WTC11 (cell line): Measurements from ENCODE around the gene PAQR3. TPM values are rescaled to one million over a fixed set of nuclear protein-coding genes. Genes with fewer than 3 reads are reported as not detected.

Source experiments
- ATAC-seq: fragments of 200-7000 bp; cut with Tn5 transposase; 2 replicates; pipeline ENCODE4 v1.10.0; 2021; ENCODE audit warnings: mild to moderate bottlenecking, moderate library complexity
- Bru-seq: library from RNA; stranded (reverse); fragments of 400-500 nt; gene quantifications from one replicate; lab custom pipeline; 2021; lab: Mats Ljungman, UMichigan
- CTCF ChIA-PET: fragments of 300-600 bp; sonication (Branson Sonifier 250); formaldehyde crosslinking; loops from one replicate; lab custom pipeline; 2021; ENCODE audit warnings: antibody characterized with exemption; lab: Charles Lee
- POLR2A ChIA-PET: fragments of 350-600 bp; sonication (Branson Sonifier 250); formaldehyde crosslinking; loops from one replicate; lab custom pipeline; 2021; ENCODE audit warnings: antibody characterized with exemption; lab: Charles Lee
- DNase-seq: peaks from one replicate; pipeline ENCODE4 v3.0.0; 2021; ENCODE audit warnings: low spot score
- H3K27ac Mint-ChIP-seq: 2 replicates; pipeline ENCODE4 v1.8.0; 2021; ENCODE audit warnings: mixed read lengths
- H3K27me3 Mint-ChIP-seq: 2 replicates; pipeline ENCODE4 v1.8.0; 2021; ENCODE audit warnings: low read depth, mild to moderate bottlenecking, moderate library complexity, mixed read lengths
- H3K36me3 Mint-ChIP-seq: 2 replicates; pipeline ENCODE4 v1.8.0; 2021; ENCODE audit warnings: mixed read lengths
- H3K4me1 Mint-ChIP-seq: 2 replicates; pipeline ENCODE4 v1.8.0; 2022; ENCODE audit warnings: mixed read lengths
- H3K4me3 Mint-ChIP-seq: 2 replicates; pipeline ENCODE4 v1.8.0; 2021; ENCODE audit warnings: mild to moderate bottlenecking, moderate library complexity, mixed read lengths
- H3K9me3 Mint-ChIP-seq: 2 replicates; pipeline ENCODE4 v1.8.0; 2021; ENCODE audit warnings: mixed read lengths
- ATF1 ChIP-seq: sonication (generic); formaldehyde crosslinking; IDR thresholded peaks from 2 replicates; pipeline ENCODE4 v1.8.1; 2023; ENCODE audit warnings: mild to moderate bottlenecking, moderate library complexity, missing genetic modification reagents
- CBFB ChIP-seq: sonication (generic); formaldehyde crosslinking; IDR thresholded peaks from 2 replicates; pipeline ENCODE4 v1.8.1; 2022; ENCODE audit warnings: mild to moderate bottlenecking, low read depth, missing genetic modification reagents
- CREM ChIP-seq: sonication (generic); formaldehyde crosslinking; IDR thresholded peaks from 2 replicates; pipeline ENCODE4 v1.8.1; 2022; ENCODE audit warnings: mild to moderate bottlenecking, missing genetic modification reagents, moderate library complexity
- ELF4 ChIP-seq: sonication (generic); formaldehyde crosslinking; IDR thresholded peaks from 2 replicates; pipeline ENCODE4 v1.8.1; 2022; ENCODE audit warnings: low read depth, mild to moderate bottlenecking, moderate library complexity, missing genetic modification reagents
- ETV6 ChIP-seq: sonication (generic); formaldehyde crosslinking; IDR thresholded peaks from 2 replicates; pipeline ENCODE4 v1.8.1; 2022; ENCODE audit warnings: mild to moderate bottlenecking, missing genetic modification reagents
- FOXP1 ChIP-seq: sonication (generic); formaldehyde crosslinking; IDR thresholded peaks from 2 replicates; pipeline ENCODE4 v1.8.0; 2022; ENCODE audit warnings: missing genetic modification reagents, mild to moderate bottlenecking, moderate library complexity, borderline replicate concordance
- GTF2I ChIP-seq: fragments of 250-450 bp; sonication (Bioruptor Pico); conservative IDR thresholded peaks from 2 replicates; pipeline ENCODE4 v1.4.0; 2021; ENCODE audit warnings: mild to moderate bottlenecking
- NFYB ChIP-seq: sonication (generic); formaldehyde crosslinking; conservative IDR thresholded peaks from 2 replicates; pipeline ENCODE4 v1.8.0; 2022; ENCODE audit warnings: low read depth, missing genetic modification reagents
- NR2C2 ChIP-seq: sonication (generic); formaldehyde crosslinking; IDR thresholded peaks from 2 replicates; pipeline ENCODE4 v1.8.0; 2022; ENCODE audit warnings: mild to moderate bottlenecking, missing genetic modification reagents
- SMAD3 ChIP-seq: sonication (generic); formaldehyde crosslinking; IDR thresholded peaks from 2 replicates; pipeline ENCODE4 v1.8.0; 2022; ENCODE audit warnings: missing genetic modification reagents, mild to moderate bottlenecking, borderline replicate concordance
- SP1 ChIP-seq: sonication (generic); formaldehyde crosslinking; conservative IDR thresholded peaks from 2 replicates; pipeline ENCODE4 v1.8.1; 2022; ENCODE audit warnings: missing genetic modification reagents
- ZBTB21 ChIP-seq: sonication (generic); formaldehyde crosslinking; IDR thresholded peaks from 2 replicates; pipeline ENCODE4 v1.8.1; 2023; ENCODE audit warnings: mild to moderate bottlenecking, missing genetic modification reagents, borderline replicate concordance
- ZNF219 ChIP-seq: sonication (generic); formaldehyde crosslinking; IDR thresholded peaks from 2 replicates; pipeline ENCODE4 v1.8.0; 2023; ENCODE audit warnings: missing genetic modification reagents, mild to moderate bottlenecking, borderline replicate concordance
- ZNF423 ChIP-seq: fragments of 250-450 bp; sonication (Bioruptor Pico); IDR thresholded peaks from 2 replicates; pipeline ENCODE4 v2.1.2; 2022; ENCODE audit warnings: mild to moderate bottlenecking, moderate library complexity
- long read RNA-seq, 3 experiments: library from RNA in 1 of 3; library from capped mRNA in 1 of 3; library from polyadenylated mRNA in 1 of 3; unstranded in 2 of 3; stranded (forward) in 1 of 3; transcript quantifications; one replicate each; pipeline ENCODE4 v2.0.0, GENCODE V29; 2021
- total RNA-seq: library from RNA; stranded (reverse); gene quantifications from 3 replicates; pipeline ENCODE4 v1.2.3, GENCODE V29; 2021
- TF ChIP-seq, protein P1 (sequence below): fragments of 200-600 bp; IDR thresholded peaks from 2 replicates; pipeline ENCODE4 v1.8.0; 2022; ENCODE audit warnings: antibody characterized with exemption
- TF ChIP-seq, protein P2 (sequence below): sonication (generic); formaldehyde crosslinking; IDR thresholded peaks from 2 replicates; pipeline ENCODE4 v1.8.0; 2023; ENCODE audit warnings: missing genetic modification reagents, mild to moderate bottlenecking, borderline replicate concordance
- TF ChIP-seq, protein P3 (sequence below): sonication (generic); formaldehyde crosslinking; IDR thresholded peaks from 2 replicates; pipeline ENCODE4 v1.8.1; 2022; ENCODE audit warnings: mild to moderate bottlenecking, moderate library complexity, missing genetic modification reagents
- TF ChIP-seq, protein P4 (sequence below): sonication (generic); formaldehyde crosslinking; IDR thresholded peaks from 2 replicates; pipeline ENCODE4 v1.8.1; 2023; ENCODE audit warnings: mild to moderate bottlenecking, moderate library complexity, missing genetic modification reagents

Gene PAQR3, protein sequence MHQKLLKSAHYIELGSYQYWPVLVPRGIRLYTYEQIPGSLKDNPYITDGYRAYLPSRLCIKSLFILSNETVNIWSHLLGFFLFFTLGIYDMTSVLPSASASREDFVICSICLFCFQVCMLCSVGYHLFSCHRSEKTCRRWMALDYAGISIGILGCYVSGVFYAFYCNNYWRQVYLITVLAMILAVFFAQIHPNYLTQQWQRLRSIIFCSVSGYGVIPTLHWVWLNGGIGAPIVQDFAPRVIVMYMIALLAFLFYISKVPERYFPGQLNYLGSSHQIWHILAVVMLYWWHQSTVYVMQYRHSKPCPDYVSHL
- total RNA-seq = 28.1 to 29.2 TPM (median 29.0 TPM) in 3 replicates
- Bru-seq, nascent RNA = percentile 90 among the genes with signal in this experiment
- long read RNA-seq, experiment 1, full-length matches to known transcripts = 152 of 180 reads
- long read RNA-seq, experiment 1, partial matches to known transcripts = 3 of 180 reads
- long read RNA-seq, experiment 1, other reads (novel, unspliced or antisense) = 25 of 180 reads
- long read RNA-seq, experiment 2, full-length matches to known transcripts = 17 of 42 reads
- long read RNA-seq, experiment 2, partial matches to known transcripts = 4 of 42 reads
- long read RNA-seq, experiment 2, other reads (novel, unspliced or antisense) = 21 of 42 reads
- long read RNA-seq, experiment 3, partial matches to known transcripts = 0 of 2 reads
- long read RNA-seq, experiment 3, other reads (novel, unspliced or antisense) = 2 of 2 reads

DNA sequence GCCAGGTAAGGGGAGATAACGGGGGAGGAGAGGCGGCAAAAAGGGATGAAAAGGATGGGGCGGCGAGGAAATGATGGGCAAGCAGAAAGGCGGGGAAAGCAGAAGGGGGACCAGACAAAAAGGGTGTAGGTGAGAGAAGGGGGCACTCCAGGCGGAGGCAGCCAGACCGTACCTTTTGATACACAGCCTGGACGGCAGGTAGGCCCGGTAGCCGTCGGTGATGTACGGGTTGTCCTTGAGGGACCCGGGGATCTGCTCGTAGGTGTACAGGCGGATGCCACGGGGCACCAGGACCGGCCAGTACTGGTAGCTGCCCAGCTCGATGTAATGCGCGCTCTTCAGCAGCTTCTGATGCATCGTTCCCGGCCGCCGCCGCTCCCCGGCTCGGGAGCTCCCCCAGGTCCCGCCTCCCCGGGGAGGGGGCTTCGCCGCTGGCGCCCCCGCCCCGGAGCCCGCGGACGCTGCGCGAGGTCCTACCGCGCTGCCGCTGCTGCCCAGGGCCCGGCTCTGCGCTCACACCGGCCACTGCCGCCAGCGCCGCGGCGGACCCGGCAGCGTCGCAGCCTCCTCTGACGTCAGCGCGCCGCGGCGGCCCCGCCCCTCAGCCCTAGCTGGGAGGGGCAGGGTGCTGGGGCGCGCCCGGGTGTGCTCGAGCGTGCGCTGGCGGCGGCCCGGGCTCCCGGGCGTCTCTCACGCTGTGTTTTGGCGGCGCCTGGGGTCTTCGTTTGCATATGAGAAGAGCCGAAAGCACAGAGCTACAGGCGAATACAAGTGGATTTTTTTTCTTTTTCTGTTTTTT is at the start of gene PAQR3:
PAQR3 (minus strand) TSS at position 571 of the 799 bp plus-strand sequence; CDS start at position 357, 214 bp downstream.
- Mint-ChIP-seq H3K36me3 (peaks cover 4% of the 10 kb centered on the region), H3K27ac (peak within 1 kb of the TSS; percentile 51; the same call in 1 of the 2 replicates), H3K4me1 (peaks cover 36% of the 10 kb centered on the region), H3K27me3 (peaks cover 29% of the 10 kb centered on the region), H3K9me3 (no peaks in the 10 kb centered on the region)
- POLR2A ChIA-PET = interaction anchor here (0.6 kb wide), 2 partner anchors 58 to 1349 kb away, joined by 3 to 4 read pairs; no protein-coding TSS in a partner anchor
- no peak for TF ChIP-seq ATF1 (CRISPR knock-in tag)
- TF ChIP-seq FOXP1 (CRISPR knock-in tag) = peak; percentile 85
- TF ChIP-seq, protein P1, sequence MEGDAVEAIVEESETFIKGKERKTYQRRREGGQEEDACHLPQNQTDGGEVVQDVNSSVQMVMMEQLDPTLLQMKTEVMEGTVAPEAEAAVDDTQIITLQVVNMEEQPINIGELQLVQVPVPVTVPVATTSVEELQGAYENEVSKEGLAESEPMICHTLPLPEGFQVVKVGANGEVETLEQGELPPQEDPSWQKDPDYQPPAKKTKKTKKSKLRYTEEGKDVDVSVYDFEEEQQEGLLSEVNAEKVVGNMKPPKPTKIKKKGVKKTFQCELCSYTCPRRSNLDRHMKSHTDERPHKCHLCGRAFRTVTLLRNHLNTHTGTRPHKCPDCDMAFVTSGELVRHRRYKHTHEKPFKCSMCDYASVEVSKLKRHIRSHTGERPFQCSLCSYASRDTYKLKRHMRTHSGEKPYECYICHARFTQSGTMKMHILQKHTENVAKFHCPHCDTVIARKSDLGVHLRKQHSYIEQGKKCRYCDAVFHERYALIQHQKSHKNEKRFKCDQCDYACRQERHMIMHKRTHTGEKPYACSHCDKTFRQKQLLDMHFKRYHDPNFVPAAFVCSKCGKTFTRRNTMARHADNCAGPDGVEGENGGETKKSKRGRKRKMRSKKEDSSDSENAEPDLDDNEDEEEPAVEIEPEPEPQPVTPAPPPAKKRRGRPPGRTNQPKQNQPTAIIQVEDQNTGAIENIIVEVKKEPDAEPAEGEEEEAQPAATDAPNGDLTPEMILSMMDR = no peak
- TF ChIP-seq ZNF423 (CRISPR knock-in tag) = peak; percentile 100
- TF ChIP-seq, protein P2, sequence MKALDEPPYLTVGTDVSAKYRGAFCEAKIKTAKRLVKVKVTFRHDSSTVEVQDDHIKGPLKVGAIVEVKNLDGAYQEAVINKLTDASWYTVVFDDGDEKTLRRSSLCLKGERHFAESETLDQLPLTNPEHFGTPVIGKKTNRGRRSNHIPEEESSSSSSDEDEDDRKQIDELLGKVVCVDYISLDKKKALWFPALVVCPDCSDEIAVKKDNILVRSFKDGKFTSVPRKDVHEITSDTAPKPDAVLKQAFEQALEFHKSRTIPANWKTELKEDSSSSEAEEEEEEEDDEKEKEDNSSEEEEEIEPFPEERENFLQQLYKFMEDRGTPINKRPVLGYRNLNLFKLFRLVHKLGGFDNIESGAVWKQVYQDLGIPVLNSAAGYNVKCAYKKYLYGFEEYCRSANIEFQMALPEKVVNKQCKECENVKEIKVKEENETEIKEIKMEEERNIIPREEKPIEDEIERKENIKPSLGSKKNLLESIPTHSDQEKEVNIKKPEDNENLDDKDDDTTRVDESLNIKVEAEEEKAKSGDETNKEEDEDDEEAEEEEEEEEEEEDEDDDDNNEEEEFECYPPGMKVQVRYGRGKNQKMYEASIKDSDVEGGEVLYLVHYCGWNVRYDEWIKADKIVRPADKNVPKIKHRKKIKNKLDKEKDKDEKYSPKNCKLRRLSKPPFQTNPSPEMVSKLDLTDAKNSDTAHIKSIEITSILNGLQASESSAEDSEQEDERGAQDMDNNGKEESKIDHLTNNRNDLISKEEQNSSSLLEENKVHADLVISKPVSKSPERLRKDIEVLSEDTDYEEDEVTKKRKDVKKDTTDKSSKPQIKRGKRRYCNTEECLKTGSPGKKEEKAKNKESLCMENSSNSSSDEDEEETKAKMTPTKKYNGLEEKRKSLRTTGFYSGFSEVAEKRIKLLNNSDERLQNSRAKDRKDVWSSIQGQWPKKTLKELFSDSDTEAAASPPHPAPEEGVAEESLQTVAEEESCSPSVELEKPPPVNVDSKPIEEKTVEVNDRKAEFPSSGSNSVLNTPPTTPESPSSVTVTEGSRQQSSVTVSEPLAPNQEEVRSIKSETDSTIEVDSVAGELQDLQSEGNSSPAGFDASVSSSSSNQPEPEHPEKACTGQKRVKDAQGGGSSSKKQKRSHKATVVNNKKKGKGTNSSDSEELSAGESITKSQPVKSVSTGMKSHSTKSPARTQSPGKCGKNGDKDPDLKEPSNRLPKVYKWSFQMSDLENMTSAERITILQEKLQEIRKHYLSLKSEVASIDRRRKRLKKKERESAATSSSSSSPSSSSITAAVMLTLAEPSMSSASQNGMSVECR (CRISPR knock-in tag) = no peak
- peak; percentile 91 for TF ChIP-seq SP1 (CRISPR knock-in tag)
- TF ChIP-seq CREM (CRISPR knock-in tag) = peak; percentile 90; the same call in 1 of the 2 replicates
- TF ChIP-seq NFYB (CRISPR knock-in tag) = 0 out of 2 replicates have a peak, but pooled peaks have one; percentile 20
- 0 out of 2 replicates have a peak, but pooled peaks have one; percentile 46 for TF ChIP-seq CBFB (CRISPR knock-in tag)
- no peak for TF ChIP-seq ZBTB21 (CRISPR knock-in tag)
- TF ChIP-seq ETV6 (CRISPR knock-in tag) = no peak
- TF ChIP-seq, protein P3, sequence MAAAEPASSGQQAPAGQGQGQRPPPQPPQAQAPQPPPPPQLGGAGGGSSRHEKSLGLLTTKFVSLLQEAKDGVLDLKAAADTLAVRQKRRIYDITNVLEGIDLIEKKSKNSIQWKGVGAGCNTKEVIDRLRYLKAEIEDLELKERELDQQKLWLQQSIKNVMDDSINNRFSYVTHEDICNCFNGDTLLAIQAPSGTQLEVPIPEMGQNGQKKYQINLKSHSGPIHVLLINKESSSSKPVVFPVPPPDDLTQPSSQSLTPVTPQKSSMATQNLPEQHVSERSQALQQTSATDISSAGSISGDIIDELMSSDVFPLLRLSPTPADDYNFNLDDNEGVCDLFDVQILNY (CRISPR knock-in tag) = 0 out of 2 replicates have a peak, but pooled peaks have one; percentile 33
- TF ChIP-seq, all 79 proteins: peak for 7
- DNase-seq (peak; percentile 84), ATAC-seq (peak; percentile 93)
- peak within 1 kb of the TSS; percentile 93 for H3K4me3 Mint-ChIP-seq
- CTCF ChIA-PET = interaction anchor here (1.1 to 1.3 kb wide), 2 partner anchors 14 to 50 kb away, joined by 3 to 4 read pairs; no protein-coding TSS in a partner anchor

DNA sequence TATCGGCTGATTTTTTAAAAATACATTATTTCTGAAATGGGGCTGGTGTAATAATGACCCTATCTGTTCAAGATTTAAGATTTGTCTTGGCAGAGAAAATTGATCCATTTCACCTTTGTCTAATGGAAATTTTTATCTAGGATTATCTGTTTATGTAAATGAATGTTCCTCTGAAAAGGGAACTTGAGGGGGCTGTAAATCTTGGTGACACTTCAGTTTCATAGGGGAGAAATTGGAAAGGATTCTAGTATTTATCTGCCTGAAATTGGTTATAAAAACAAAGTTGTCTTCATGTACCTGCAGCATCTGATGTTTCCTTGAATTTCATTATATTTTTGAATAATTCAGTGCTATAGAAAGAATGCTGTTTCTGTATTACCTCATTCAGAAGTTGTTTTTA is 48.4 kb upstream of the PAQR3 start:
- Mint-ChIP-seq H3K4me1 (0 out of 2 replicates have a peak, but pooled peaks cover 3% of the 10 kb centered on the region), H3K36me3 (no peaks in the 10 kb centered on the region), H3K27ac (no peak overlapping the region), H3K9me3 (peaks cover 9% of the 10 kb centered on the region), H3K4me3 (no peak overlapping the region), H3K27me3 (no peaks in the 10 kb centered on the region)
- TF ChIP-seq ZNF219 (no peak), CBFB (CRISPR knock-in tag) (no peak), ELF4 (no peak), GTF2I (CRISPR knock-in tag) (no peak), SMAD3 (no peak), ETV6 (CRISPR knock-in tag) (no peak), NR2C2 (CRISPR knock-in tag) (no peak)
- TF ChIP-seq, protein P4, sequence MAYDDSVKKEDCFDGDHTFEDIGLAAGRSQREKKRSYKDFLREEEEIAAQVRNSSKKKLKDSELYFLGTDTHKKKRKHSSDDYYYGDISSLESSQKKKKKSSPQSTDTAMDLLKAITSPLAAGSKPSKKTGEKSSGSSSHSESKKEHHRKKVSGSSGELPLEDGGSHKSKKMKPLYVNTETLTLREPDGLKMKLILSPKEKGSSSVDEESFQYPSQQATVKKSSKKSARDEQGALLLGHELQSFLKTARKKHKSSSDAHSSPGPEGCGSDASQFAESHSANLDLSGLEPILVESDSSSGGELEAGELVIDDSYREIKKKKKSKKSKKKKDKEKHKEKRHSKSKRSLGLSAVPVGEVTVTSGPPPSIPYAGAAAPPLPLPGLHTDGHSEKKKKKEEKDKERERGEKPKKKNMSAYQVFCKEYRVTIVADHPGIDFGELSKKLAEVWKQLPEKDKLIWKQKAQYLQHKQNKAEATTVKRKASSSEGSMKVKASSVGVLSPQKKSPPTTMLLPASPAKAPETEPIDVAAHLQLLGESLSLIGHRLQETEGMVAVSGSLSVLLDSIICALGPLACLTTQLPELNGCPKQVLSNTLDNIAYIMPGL (CRISPR knock-in tag) = no peak
- no peak for ATAC-seq
- no peak for DNase-seq
- ChIA-PET POLR2A (no interaction called here), CTCF (no interaction called here)
